ENCODE measurements around the gene OR2M4.
"Not testable (repeated sequence)": the region's sequence is repeated elsewhere in the genome, so short reads cannot be mapped to it uniquely, and the experiment has no call there.

The OR2M4 gene

GRCh38 chr1:248231117-248231516, at the start of gene OR2M4:
Gene OR2M4, plus strand, starts transcription at chr1:248231417. Its CDS starts 7,512 bp downstream, at chr1:248238929.
- Histone ChIP-seq H3K9me3 (no peaks in the 10 kb centered on the region), H3K36me3 (no peaks in the 10 kb centered on the region)

GRCh38 chr1:248183996-248184395, 47.2 kb upstream of the OR2M4 start:
- Histone ChIP-seq H3K4me2 (no peak overlapping the region), H3K9ac (no peak overlapping the region), H4K20me1 (no peaks in the 10 kb centered on the region), H3K9me3 (no peaks in the 10 kb centered on the region), H3K27me3 (no peaks in the 10 kb centered on the region), H3K27ac (no peak overlapping the region), H3K4me1 (no peaks in the 10 kb centered on the region), H3K36me3 (no peaks in the 10 kb centered on the region), H3K4me3 (no peak overlapping the region)
- no peak for TF ChIP-seq Cebpa-rat (IDR thresholded peaks at IDR 0.05)

More at GRCh38 chr1:248231117-248231516, at the start of gene OR2M4:
- Histone ChIP-seq H3K4me1 (no peaks in the 10 kb centered on the region), H4K20me1 (no peaks in the 10 kb centered on the region), H3K9ac (no peak within 1 kb of the TSS), H3K27ac (no peak within 1 kb of the TSS), H3K4me2 (no peak within 1 kb of the TSS), H3K4me3 (no peak within 1 kb of the TSS), H3K27me3 (no peaks in the 10 kb centered on the region)
- no peak for TF ChIP-seq Cebpa-rat (IDR thresholded peaks at IDR 0.05)

GRCh38 chr1:248187363-248187762, 43.9 kb upstream of the OR2M4 start:
- Histone ChIP-seq H3K9ac (no peak overlapping the region), H3K4me1 (no peaks in the 10 kb centered on the region), H3K27ac (no peak overlapping the region), H3K9me3 (no peaks in the 10 kb centered on the region), H3K4me2 (no peak overlapping the region), H3K27me3 (no peaks in the 10 kb centered on the region), H4K20me1 (no peaks in the 10 kb centered on the region), H3K4me3 (no peak overlapping the region), H3K36me3 (no peaks in the 10 kb centered on the region)
- TF ChIP-seq Cebpa-rat (IDR thresholded peaks at IDR 0.05): no peak

- H3K4me1 ChIP-seq: no peaks in the 10 kb centered on the region
- H3K4me3 ChIP-seq: no peak overlapping the region
- H3K4me2 ChIP-seq: no peak overlapping the region
- H4K20me1 ChIP-seq: no peaks in the 10 kb centered on the region
- H3K27me3 ChIP-seq: no peaks in the 10 kb centered on the region
- H3K9me3 ChIP-seq: peaks cover 13% of the 10 kb centered on the region; the same call in 1 of the 2 replicates
- H3K9ac ChIP-seq: no peak overlapping the region
- H3K27ac ChIP-seq: no peak overlapping the region
- TF ChIP-seq Cebpa-rat (IDR thresholded peaks at IDR 0.05): no peak
- H3K36me3 ChIP-seq: no peaks in the 10 kb centered on the region
Observed at GRCh38 chr1:248189026-248189425, 42.2 kb upstream of the OR2M4 start.

GRCh38 chr1:248194117-248194516, 37.1 kb upstream of the OR2M4 start:
- H4K20me1 ChIP-seq: no peaks in the 10 kb centered on the region
- no peak overlapping the region for H3K9ac ChIP-seq
- no peak overlapping the region for H3K4me3 ChIP-seq
- no peak overlapping the region for H3K27ac ChIP-seq
- no peak for TF ChIP-seq Cebpa-rat (IDR thresholded peaks at IDR 0.05)
- no peaks in the 10 kb centered on the region for H3K4me1 ChIP-seq
- no peak overlapping the region for H3K4me2 ChIP-seq
- peaks cover 20% of the 10 kb centered on the region; the same call in 1 of the 2 replicates for H3K9me3 ChIP-seq
- no peaks in the 10 kb centered on the region for H3K27me3 ChIP-seq
- H3K36me3 ChIP-seq: no peaks in the 10 kb centered on the region

GRCh38 chr1:248196965-248197364, 34.3 kb upstream of the OR2M4 start, which contains the start of gene OR2M3:
Gene OR2M3, plus strand, starts transcription at chr1:248197265. Its CDS starts 5,803 bp downstream, at chr1:248203068.
- Histone ChIP-seq H3K4me3 (no peak within 1 kb of the TSS), H3K27ac (no peak within 1 kb of the TSS), H3K36me3 (no peaks in the 10 kb centered on the region), H3K4me1 (no peaks in the 10 kb centered on the region), H3K27me3 (no peaks in the 10 kb centered on the region), H3K4me2 (no peak within 1 kb of the TSS), H3K9me3 (peaks cover 20% of the 10 kb centered on the region; the same call in 1 of the 2 replicates), H4K20me1 (no peaks in the 10 kb centered on the region), H3K9ac (no peak within 1 kb of the TSS)
- no peak for TF ChIP-seq Cebpa-rat (IDR thresholded peaks at IDR 0.05)

- Histone ChIP-seq H3K4me3 (no peak overlapping the region), H3K4me1 (no peaks in the 10 kb centered on the region), H3K27me3 (no peaks in the 10 kb centered on the region), H3K9ac (no peak overlapping the region), H3K4me2 (no peak overlapping the region), H3K36me3 (no peaks in the 10 kb centered on the region), H3K9me3 (0 out of 2 replicates have a peak, but pooled peaks cover 4% of the 10 kb centered on the region), H4K20me1 (no peaks in the 10 kb centered on the region), H3K27ac (no peak overlapping the region)
- TF ChIP-seq Cebpa-rat (IDR thresholded peaks at IDR 0.05): no peak
Observed at GRCh38 chr1:248215880-248216279, 15.3 kb upstream of the OR2M4 start.

GRCh38 chr1:248225537-248225936, 5.7 kb upstream of the OR2M4 start:
- H3K4me3 ChIP-seq: no peak overlapping the region
- H3K27ac ChIP-seq: no peak overlapping the region
- TF ChIP-seq Cebpa-rat (IDR thresholded peaks at IDR 0.05): no peak
- no peak overlapping the region for H3K9ac ChIP-seq
- no peak overlapping the region for H3K4me2 ChIP-seq
- 0 out of 2 replicates have a peak, but pooled peaks cover 4% of the 10 kb centered on the region for H3K9me3 ChIP-seq
- no peaks in the 10 kb centered on the region for H3K27me3 ChIP-seq
- no peaks in the 10 kb centered on the region for H4K20me1 ChIP-seq
- no peaks in the 10 kb centered on the region for H3K36me3 ChIP-seq
- H3K4me1 ChIP-seq: no peaks in the 10 kb centered on the region

GRCh38 chr1:248229360-248229908, 1.8 kb upstream of the OR2M4 start:
- Histone ChIP-seq H3K4me2 (no peak overlapping the region), H3K9me3 (no peaks in the 10 kb centered on the region), H3K4me3 (no peak overlapping the region), H3K36me3 (no peaks in the 10 kb centered on the region), H3K27ac (no peak overlapping the region), H3K4me1 (no peaks in the 10 kb centered on the region), H4K20me1 (no peaks in the 10 kb centered on the region), H3K27me3 (no peaks in the 10 kb centered on the region), H3K9ac (no peak overlapping the region)
- TF ChIP-seq Cebpa-rat (IDR thresholded peaks at IDR 0.05): no peak

- no peaks in the 10 kb centered on the region for H3K9me3 ChIP-seq
- H3K4me3 ChIP-seq: no peak overlapping the region
- no peak overlapping the region for H3K9ac ChIP-seq
- H3K36me3 ChIP-seq: no peaks in the 10 kb centered on the region
- H3K27ac ChIP-seq: no peak overlapping the region
- no peak overlapping the region for H3K4me2 ChIP-seq
- TF ChIP-seq Cebpa-rat (IDR thresholded peaks at IDR 0.05): no peak
- no peaks in the 10 kb centered on the region for H3K27me3 ChIP-seq
- no peaks in the 10 kb centered on the region for H4K20me1 ChIP-seq
- no peaks in the 10 kb centered on the region for H3K4me1 ChIP-seq
Observed at GRCh38 chr1:248239478-248239877, 8.3 kb downstream of the OR2M4 start.

GRCh38 chr1:248243204-248243603, 12.0 kb downstream of the OR2M4 start:
- H3K4me2 ChIP-seq: peak overlapping the region; percentile 48
- no peaks in the 10 kb centered on the region for H3K27me3 ChIP-seq
- no peaks in the 10 kb centered on the region for H3K4me1 ChIP-seq

GRCh38 chr1:248259309-248259708, 28.1 kb downstream of the OR2M4 start:
- not testable (repeated sequence) for H3K9ac ChIP-seq, H3K9me3 ChIP-seq, H3K4me3 ChIP-seq

More at GRCh38 chr1:248243204-248243603, 12.0 kb downstream of the OR2M4 start:
- Histone ChIP-seq H3K4me3 (no peak overlapping the region), H3K9ac (no peak overlapping the region), H3K36me3 (no peaks in the 10 kb centered on the region), H4K20me1 (no peaks in the 10 kb centered on the region), H3K9me3 (no peaks in the 10 kb centered on the region), H3K27ac (no peak overlapping the region)
- no peak for TF ChIP-seq Cebpa-rat (IDR thresholded peaks at IDR 0.05)

More at GRCh38 chr1:248259309-248259708, 28.1 kb downstream of the OR2M4 start:
- H3K27ac ChIP-seq, H3K4me1 ChIP-seq, H3K4me2 ChIP-seq, H3K36me3 ChIP-seq, H3K27me3 ChIP-seq, H4K20me1 ChIP-seq: not testable (repeated sequence)

All from BLaER1 (cell line).